GM18873 (cell line): ENCODE data around the gene CCT3.
"Not testable (repeated sequence)": the region's sequence is repeated elsewhere in the genome, so short reads cannot be mapped to it uniquely, and the experiment has no call there.

Experiments
- ATAC-seq: cut with Tn5 transposase; IDR thresholded peaks from one replicate; pipeline ENCODE4 v1.9.1; 2021; ENCODE audit warnings: mild to moderate bottlenecking, moderate library complexity, moderate number of reproducible peaks; ENCODE audit not compliant: unreplicated experiment, low FRiP score

The CCT3 gene

GRCh38 chr1:156337052-156337887 is 822 bp downstream of the CCT3 start:
- ATAC-seq, result no peak

GRCh38 chr1:156336242-156336641 is 1.9 kb downstream of the CCT3 start:
- no peak for ATAC-seq

GRCh38 chr1:156323179-156323578 is 14.9 kb downstream of the CCT3 start:
- not testable (repeated sequence) for ATAC-seq

- ATAC-seq, result no peak
These were observed 17.5 kb downstream of the CCT3 start for GRCh38 chr1:156320560-156320959.

- no peak for ATAC-seq
These were observed 18.4 kb downstream of the CCT3 start for GRCh38 chr1:156319664-156320063.

GRCh38 chr1:156316909-156317308 is 21.2 kb downstream of the CCT3 start:
- ATAC-seq, result no peak

- ATAC-seq, result no peak
These were observed 27.1 kb downstream of the CCT3 start for GRCh38 chr1:156310962-156311361.

GRCh38 chr1:156308078-156308477 is 30.0 kb downstream of the CCT3 start:
- ATAC-seq, result no peak

GRCh38 chr1:156305215-156305614 is 32.9 kb downstream of the CCT3 start:
- ATAC-seq, result no peak

- no peak for ATAC-seq
These were observed 34.9 kb downstream of the CCT3 start for GRCh38 chr1:156303241-156303640.

GRCh38 chr1:156298852-156299357 is 39.2 kb downstream of the CCT3 start, which contains the start of gene VHLL:
VHLL (minus strand) TSS chr1:156299307; CDS start chr1:156299189, 118 bp downstream.
- no peak for ATAC-seq

- ATAC-seq, result no peak
These were observed 42.6 kb downstream of the CCT3 start, which contains the start of gene GLMP for GRCh38 chr1:156295391-156295947. GLMP (minus strand) TSS chr1:156295679; CDS start chr1:156295645, 34 bp downstream.

- ATAC-seq, result no peak
These were observed 44.2 kb downstream of the CCT3 start for GRCh38 chr1:156293895-156294294.

GRCh38 chr1:156293098-156293434 is 45.0 kb downstream of the CCT3 start:
- ATAC-seq, result no peak

GRCh38 chr1:156291226-156292061 is 46.6 kb downstream of the CCT3 start:
- ATAC-seq, result no peak

- ATAC-seq, result no peak
These were observed 48.2 kb downstream of the CCT3 start for GRCh38 chr1:156289857-156290256.

- ATAC-seq, result no peak
These were observed 52.0 kb downstream of the CCT3 start for GRCh38 chr1:156286061-156286460.

- ATAC-seq, result no peak
These were observed 52.7 kb downstream of the CCT3 start for GRCh38 chr1:156285437-156285836.

GRCh38 chr1:156284757-156285156 is 53.3 kb downstream of the CCT3 start:
- ATAC-seq, result no peak

GRCh38 chr1:156284112-156284511 is 54.0 kb downstream of the CCT3 start, which contains the start of gene TMEM79:
TMEM79 (plus strand) TSS chr1:156284325; CDS start chr1:156285227, 902 bp downstream.
- no peak for ATAC-seq

- ATAC-seq, result no peak
These were observed 54.6 kb downstream of the CCT3 start for GRCh38 chr1:156283521-156283920.
